Panc1 (cell line): Measurements from ENCODE around the gene HOXA2. TPM values are rescaled to one million over a fixed set of nuclear protein-coding genes. Genes with fewer than 3 reads are reported as not detected.
A peak's percentile ranks its signal among the peaks of the same experiment; 100 is the strongest.

ENCODE experiments used
- ATAC-seq: fragments of 200-7000 bp; cut with Tn5 transposase; 2 replicates; pipeline ENCODE4 v1.9.1; 2020; ENCODE audit warnings: mild to moderate bottlenecking, moderate library complexity
- BruUV-seq: library from RNA; stranded (reverse); fragments of 400-500 nt; replicated peaks from 2 replicates; lab custom pipeline; 2021; lab: Mats Ljungman, UMichigan
- CTCF ChIA-PET: fragments of 300-600 bp; sonication (Branson Sonifier 250); formaldehyde crosslinking; loops from one replicate; lab custom pipeline; 2022; ENCODE audit warnings: antibody characterized with exemption; lab: Charles Lee
- POLR2A ChIA-PET: fragments of 300-600 bp; sonication (Branson Sonifier 250); formaldehyde crosslinking; loops from one replicate; lab custom pipeline; 2022; ENCODE audit warnings: antibody characterized with exemption; lab: Charles Lee
- DNase-seq: peaks from one replicate; pipeline ENCODE4 v3.0.0-alpha.2; 2010; ENCODE audit warnings: low read depth, low spot score
- H3K27ac ChIP-seq: 2 replicates; pipeline ENCODE4 v1.5.1; 2011; ENCODE audit warnings: mild to moderate bottlenecking, low read length, inconsistent platforms
- H3K27me3 ChIP-seq: fragments of 200-500 bp; sonication (Bioruptor generic); 2 replicates; pipeline ENCODE4 v1.6.0; 2014; ENCODE audit warnings: low read length, inconsistent platforms; ENCODE audit not compliant: control insufficient read depth, insufficient read depth
- H3K36me3 ChIP-seq: fragments of 200-500 bp; sonication (Bioruptor generic); 2 replicates; pipeline ENCODE4 v1.5.1; 2014; ENCODE audit warnings: inconsistent platforms, mild to moderate bottlenecking, low read length, moderate library complexity; ENCODE audit not compliant: control insufficient read depth, insufficient read depth
- H3K4me1 ChIP-seq: 2 replicates; pipeline ENCODE4 v1.5.1; 2011; ENCODE audit warnings: inconsistent platforms, mild to moderate bottlenecking, low read length, moderate library complexity; ENCODE audit not compliant: control insufficient read depth, insufficient read depth
- H3K4me3 ChIP-seq, 2 experiments: 2 replicates each; pipeline ENCODE4 v1.5.1; 2011 to 2012; ENCODE audit warnings: low read depth in 2 of 2, low read length in 2 of 2, mild to moderate bottlenecking in 2 of 2, inconsistent platforms in 1 of 2, moderate library complexity in 1 of 2
- H3K9me3 ChIP-seq: fragments of 200-500 bp; sonication (Bioruptor generic); 2 replicates; pipeline ENCODE4 v1.5.1; 2014; ENCODE audit warnings: low read depth, mild to moderate bottlenecking, inconsistent platforms, low read length, moderate library complexity; ENCODE audit not compliant: control insufficient read depth, insufficient read depth
- CTCF ChIP-seq: fragments of 450-650 bp; IDR thresholded peaks from 2 replicates; pipeline ENCODE4 v1.5.1; 2017; ENCODE audit warnings: mild to moderate bottlenecking
- POLR2AphosphoS5 ChIP-seq: IDR thresholded peaks from 2 replicates; pipeline ENCODE4 v1.6.1; 2012; ENCODE audit warnings: mild to moderate bottlenecking, low read depth, low read length, moderate library complexity
- REST ChIP-seq, 2 experiments: IDR thresholded peaks; 2 replicates each; pipeline ENCODE4 v1.6.1; 2011 to 2012; ENCODE audit warnings: low read depth in 2 of 2, control low read depth in 1 of 2, low read length in 1 of 2, mild to moderate bottlenecking in 1 of 2, moderate library complexity in 1 of 2; ENCODE audit not compliant: insufficient read depth in 1 of 2
- SIN3A ChIP-seq: IDR thresholded peaks from 2 replicates; pipeline ENCODE4 v1.6.1; 2012; ENCODE audit warnings: low read depth, mild to moderate bottlenecking, low read length, moderate library complexity, borderline replicate concordance; ENCODE audit not compliant: insufficient read depth
- TCF7L2 ChIP-seq: IDR thresholded peaks from 2 replicates; pipeline ENCODE4 v1.6.1; 2011; ENCODE audit warnings: mild to moderate bottlenecking, low read depth, low read length, inconsistent platforms
- in situ Hi-C: cut with HindIII; loops from 2 replicates; pipeline ENCODE4 v1.10.0; 2016; ENCODE audit warnings: low sequenced_read_pairs, low pct_unique_long_range_greater_than_20kb
- intact Hi-C: fragments of 100-400 bp; cut with micrococcal nuclease; formaldehyde crosslinking; loops from one replicate; pipeline ENCODE4 v1.10.0; 2022; ENCODE audit not compliant: unreplicated experiment
- total RNA-seq: library from RNA; stranded (reverse); gene quantifications from one replicate; pipeline ENCODE4 v1.2.1, GENCODE V29; 2021; ENCODE audit not compliant: unreplicated experiment

HOXA2 gene
- total RNA-seq, 1 experiment from 2014 or later: 2.9 TPM

- intact Hi-C loops (no loop called here), in situ Hi-C loops (no loop called here)
- Histone ChIP-seq H3K27me3 (no peaks in the 10 kb centered on the region), H3K4me3 (no peak overlapping the region), H3K36me3 (no peaks in the 10 kb centered on the region), H3K4me1 (peaks cover 31% of the 10 kb centered on the region), H3K27ac (no peak overlapping the region), H3K9me3 (no peaks in the 10 kb centered on the region)
- no peak for ATAC-seq
- ChIA-PET CTCF (no interaction called here), POLR2A (no interaction called here)
- BruUV-seq: no TSS peak
- DNase-seq: no peak
- no peak for TF ChIP-seq POLR2AphosphoS5
- TF ChIP-seq SIN3A: no peak
- no peak for TF ChIP-seq CTCF
- no peak for TF ChIP-seq REST (IDR thresholded peaks at IDR 0.05; ENCODE audit: insufficient read depth in 1 of 2, low read depth in 2 of 2, low read length in 1 of 2)
- TF ChIP-seq TCF7L2: no peak
Measured at GRCh38 chr7:27068259-27068658, 34.2 kb downstream of the HOXA2 start.

- BruUV-seq: no TSS peak
- peak; percentile 24 for DNase-seq
- CTCF ChIA-PET: interaction anchor here (0.6 kb wide), 1 partner anchor 305 kb away, joined by 5 read pairs; no protein-coding TSS in a partner anchor
- ATAC-seq: peak; percentile 57; the same call in 1 of the 2 replicates
- in situ Hi-C loops (no loop called here), intact Hi-C loops (no loop called here)
- TF ChIP-seq TCF7L2 (no peak), CTCF (no peak), REST (IDR thresholded peaks at IDR 0.05; ENCODE audit: insufficient read depth in 1 of 2, low read depth in 2 of 2, low read length in 1 of 2) (no peak), SIN3A (no peak), POLR2AphosphoS5 (no peak)
- Histone ChIP-seq H3K4me1 (peaks cover 18% of the 10 kb centered on the region), H3K27ac (no peak overlapping the region), H3K9me3 (no peaks in the 10 kb centered on the region), H3K36me3 (no peaks in the 10 kb centered on the region), H3K27me3 (no peaks in the 10 kb centered on the region), H3K4me3 (no peak overlapping the region)
- POLR2A ChIA-PET: interaction anchor here (0.5 kb wide), 1 partner anchor 90 kb away, joined by 3 read pairs; no protein-coding TSS in a partner anchor
Measured at GRCh38 chr7:27066148-27066547, 36.3 kb downstream of the HOXA2 start.
